ENCODE data around the gene CYTH1. TPM values are rescaled to one million over a fixed set of nuclear protein-coding genes. Genes with fewer than 3 reads are reported as not detected.
"Not testable (repeated sequence)": the region's sequence is repeated elsewhere in the genome, so short reads cannot be mapped to it uniquely, and the experiment has no call there.

CYTH1 gene
- total RNA-seq, 1 donor from 2014 or later = 83.5 TPM

GRCh38 chr17:78779286-78779651 is 2.8 kb downstream of the CYTH1 start:
- H3K4me1 Mint-ChIP-seq (ENCODE audit: low read depth) = peaks cover 49% of the 10 kb centered on the region
- H3K36me3 Mint-ChIP-seq (ENCODE audit: low read depth) = peaks cover 13% of the 10 kb centered on the region
- not testable (repeated sequence) for H3K27me3 Mint-ChIP-seq (ENCODE audit: low read depth); DNase-seq (ENCODE audit: low spot score); H3K9me3 Mint-ChIP-seq
- H3K27ac Mint-ChIP-seq = peak overlapping the region; percentile 96
- peak overlapping the region; percentile 86 for H3K4me3 Mint-ChIP-seq (ENCODE audit: low read depth)
- intact Hi-C loops (cut with micrococcal nuclease) = loop anchor here (2.0 to 5.0 kb wide), 4 partner anchors 40 to 422 kb away; no protein-coding TSS in a partner anchor

- no peak for DNase-seq (ENCODE audit: low spot score)
- Mint-ChIP-seq H3K4me3 (ENCODE audit: low read depth) (peak overlapping the region; percentile 45), H3K36me3 (ENCODE audit: low read depth) (peaks cover 13% of the 10 kb centered on the region), H3K9me3 (no peaks in the 10 kb centered on the region), H3K27me3 (ENCODE audit: low read depth) (no peaks in the 10 kb centered on the region), H3K27ac (peak overlapping the region; percentile 83), H3K4me1 (ENCODE audit: low read depth) (peaks cover 50% of the 10 kb centered on the region)
- intact Hi-C loops (cut with micrococcal nuclease) = loop anchor here (2.0 to 5.0 kb wide), 4 partner anchors 41 to 421 kb away; no protein-coding TSS in a partner anchor
Measured at GRCh38 chr17:78777881-78778280, 4.2 kb downstream of the CYTH1 start.

GRCh38 chr17:78774956-78775571 is 7.0 kb downstream of the CYTH1 start:
- Mint-ChIP-seq H3K36me3 (ENCODE audit: low read depth) (peaks cover 21% of the 10 kb centered on the region), H3K4me1 (ENCODE audit: low read depth) (peaks cover 58% of the 10 kb centered on the region), H3K4me3 (ENCODE audit: low read depth) (peak overlapping the region; percentile 85), H3K9me3 (no peaks in the 10 kb centered on the region), H3K27me3 (ENCODE audit: low read depth) (no peaks in the 10 kb centered on the region), H3K27ac (peak overlapping the region; percentile 98)
- intact Hi-C loops (cut with micrococcal nuclease) = loop anchor here (1.0 to 5.0 kb wide), 3 partner anchors 16 to 1443 kb away; no protein-coding TSS in a partner anchor
- peak; percentile 67 for DNase-seq (ENCODE audit: low spot score)

GRCh38 chr17:78774453-78774852 is 7.6 kb downstream of the CYTH1 start:
- intact Hi-C loops (cut with micrococcal nuclease) = loop anchor here (5.0 kb wide), 1 partner anchor 1442 kb away; no protein-coding TSS in a partner anchor
- peak overlapping the region; percentile 85 for H3K4me3 Mint-ChIP-seq (ENCODE audit: low read depth)
- H3K27me3 Mint-ChIP-seq (ENCODE audit: low read depth) = no peaks in the 10 kb centered on the region
- peaks cover 15% of the 10 kb centered on the region for H3K36me3 Mint-ChIP-seq (ENCODE audit: low read depth)
- no peak for DNase-seq (ENCODE audit: low spot score)
- peak overlapping the region; percentile 98 for H3K27ac Mint-ChIP-seq
- peaks cover 52% of the 10 kb centered on the region for H3K4me1 Mint-ChIP-seq (ENCODE audit: low read depth)
- no peaks in the 10 kb centered on the region for H3K9me3 Mint-ChIP-seq

GRCh38 chr17:78771758-78772382 is 10.2 kb downstream of the CYTH1 start:
- intact Hi-C loops (cut with micrococcal nuclease) = loop anchor here (5.0 kb wide), 1 partner anchor 1440 kb away; no protein-coding TSS in a partner anchor
- H3K27me3 Mint-ChIP-seq (ENCODE audit: low read depth) = no peaks in the 10 kb centered on the region
- DNase-seq (ENCODE audit: low spot score) = no peak
- peaks cover 13% of the 10 kb centered on the region for H3K36me3 Mint-ChIP-seq (ENCODE audit: low read depth)
- H3K4me3 Mint-ChIP-seq (ENCODE audit: low read depth) = peak overlapping the region; percentile 68
- no peaks in the 10 kb centered on the region for H3K9me3 Mint-ChIP-seq
- H3K27ac Mint-ChIP-seq = peak overlapping the region; percentile 91
- peaks cover 39% of the 10 kb centered on the region for H3K4me1 Mint-ChIP-seq (ENCODE audit: low read depth)

- intact Hi-C loops (cut with micrococcal nuclease) = no loop called here
- H3K36me3 Mint-ChIP-seq (ENCODE audit: low read depth) = peaks cover 13% of the 10 kb centered on the region
- DNase-seq (ENCODE audit: low spot score) = no peak
- H3K4me3 Mint-ChIP-seq (ENCODE audit: low read depth) = no peak overlapping the region
- no peaks in the 10 kb centered on the region for H3K27me3 Mint-ChIP-seq (ENCODE audit: low read depth)
- peaks cover 34% of the 10 kb centered on the region for H3K4me1 Mint-ChIP-seq (ENCODE audit: low read depth)
- no peaks in the 10 kb centered on the region for H3K9me3 Mint-ChIP-seq
- H3K27ac Mint-ChIP-seq = no peak overlapping the region
Measured at GRCh38 chr17:78769196-78769773, 12.8 kb downstream of the CYTH1 start.

- Mint-ChIP-seq H3K4me3 (ENCODE audit: low read depth) (no peak overlapping the region), H3K27ac (no peak overlapping the region), H3K9me3 (no peaks in the 10 kb centered on the region), H3K27me3 (ENCODE audit: low read depth) (no peaks in the 10 kb centered on the region), H3K36me3 (ENCODE audit: low read depth) (peaks cover 14% of the 10 kb centered on the region), H3K4me1 (ENCODE audit: low read depth) (peaks cover 29% of the 10 kb centered on the region)
- intact Hi-C loops (cut with micrococcal nuclease) = no loop called here
- DNase-seq (ENCODE audit: low spot score) = no peak
Measured at GRCh38 chr17:78767806-78768205, 14.3 kb downstream of the CYTH1 start.

- H3K27ac Mint-ChIP-seq = no peak overlapping the region
- no peak for DNase-seq (ENCODE audit: low spot score)
- no peaks in the 10 kb centered on the region for H3K9me3 Mint-ChIP-seq
- H3K4me3 Mint-ChIP-seq (ENCODE audit: low read depth) = no peak overlapping the region
- H3K4me1 Mint-ChIP-seq (ENCODE audit: low read depth) = peaks cover 28% of the 10 kb centered on the region
- H3K27me3 Mint-ChIP-seq (ENCODE audit: low read depth) = no peaks in the 10 kb centered on the region
- H3K36me3 Mint-ChIP-seq (ENCODE audit: low read depth) = peaks cover 16% of the 10 kb centered on the region
- intact Hi-C loops (cut with micrococcal nuclease) = no loop called here
Measured at GRCh38 chr17:78766743-78767294, 15.3 kb downstream of the CYTH1 start.

- Mint-ChIP-seq H3K27me3 (ENCODE audit: low read depth) (no peaks in the 10 kb centered on the region), H3K4me3 (ENCODE audit: low read depth) (no peak overlapping the region), H3K4me1 (ENCODE audit: low read depth) (peaks cover 29% of the 10 kb centered on the region), H3K27ac (no peak overlapping the region), H3K9me3 (no peaks in the 10 kb centered on the region), H3K36me3 (ENCODE audit: low read depth) (peaks cover 13% of the 10 kb centered on the region)
- DNase-seq (ENCODE audit: low spot score) = no peak
- intact Hi-C loops (cut with micrococcal nuclease) = no loop called here
Measured at GRCh38 chr17:78766225-78766624, 15.8 kb downstream of the CYTH1 start.

- H3K27ac Mint-ChIP-seq = no peak overlapping the region
- intact Hi-C loops (cut with micrococcal nuclease) = no loop called here
- peaks cover 13% of the 10 kb centered on the region for H3K36me3 Mint-ChIP-seq (ENCODE audit: low read depth)
- no peaks in the 10 kb centered on the region for H3K9me3 Mint-ChIP-seq
- no peak overlapping the region for H3K4me3 Mint-ChIP-seq (ENCODE audit: low read depth)
- no peaks in the 10 kb centered on the region for H3K27me3 Mint-ChIP-seq (ENCODE audit: low read depth)
- no peak for DNase-seq (ENCODE audit: low spot score)
- H3K4me1 Mint-ChIP-seq (ENCODE audit: low read depth) = peaks cover 29% of the 10 kb centered on the region
Measured at GRCh38 chr17:78765821-78766220, 16.3 kb downstream of the CYTH1 start.

- H3K27ac Mint-ChIP-seq = peak overlapping the region; percentile 54
- no peaks in the 10 kb centered on the region for H3K27me3 Mint-ChIP-seq (ENCODE audit: low read depth)
- peaks cover 28% of the 10 kb centered on the region for H3K4me1 Mint-ChIP-seq (ENCODE audit: low read depth)
- H3K9me3 Mint-ChIP-seq = no peaks in the 10 kb centered on the region
- H3K4me3 Mint-ChIP-seq (ENCODE audit: low read depth) = no peak overlapping the region
- DNase-seq (ENCODE audit: low spot score) = no peak
- intact Hi-C loops (cut with micrococcal nuclease) = no loop called here
- peaks cover 14% of the 10 kb centered on the region for H3K36me3 Mint-ChIP-seq (ENCODE audit: low read depth)
Measured at GRCh38 chr17:78764871-78765270, 17.2 kb downstream of the CYTH1 start.

- Mint-ChIP-seq H3K9me3 (no peaks in the 10 kb centered on the region), H3K36me3 (ENCODE audit: low read depth) (peaks cover 22% of the 10 kb centered on the region), H3K4me3 (ENCODE audit: low read depth) (no peak overlapping the region), H3K4me1 (ENCODE audit: low read depth) (peaks cover 40% of the 10 kb centered on the region), H3K27ac (no peak overlapping the region), H3K27me3 (ENCODE audit: low read depth) (no peaks in the 10 kb centered on the region)
- DNase-seq (ENCODE audit: low spot score) = no peak
- intact Hi-C loops (cut with micrococcal nuclease) = no loop called here
Measured at GRCh38 chr17:78763561-78763960, 18.5 kb downstream of the CYTH1 start.

Measured in activated T-helper 2 cell treated with anti-CD3 and anti-CD28 coated beads, Interferon-gamma antibody, Interleukin-2, Interleukin-4, amounts not matched to agents 10 μg/mL and 5 μg/mL and 100 μg/mL, durations not matched to agents 14 hours and 24 hours and 36 hours (primary cell).